ENCODE measurements around the gene PWP1.

GRCh38 chr12:107730618-107731341, 45.2 kb downstream of the PWP1 start:
- TF ChIP-seq CTCF (IDR thresholded peaks at IDR 0.05) (no peak), ZFX (IDR thresholded peaks at IDR 0.05; ENCODE audit: borderline replicate concordance) (no peak)

Measured in 22Rv1 (cell line).